ENCODE measurements around the gene RMDN2. TPM values are rescaled to one million over a fixed set of nuclear protein-coding genes. Genes with fewer than 3 reads are reported as not detected.
"Not testable (repeated sequence)": the region's sequence is repeated elsewhere in the genome, so short reads cannot be mapped to it uniquely, and the experiment has no call there.

Gene RMDN2
- total RNA-seq, 2 donors from 2014 or later, result 3.9 to 4.9 TPM

GRCh38 chr2:37926635-37927034 lies 1.5 kb downstream of the RMDN2 start:
- no peak overlapping the region for H3K27ac Mint-ChIP-seq

DNA sequence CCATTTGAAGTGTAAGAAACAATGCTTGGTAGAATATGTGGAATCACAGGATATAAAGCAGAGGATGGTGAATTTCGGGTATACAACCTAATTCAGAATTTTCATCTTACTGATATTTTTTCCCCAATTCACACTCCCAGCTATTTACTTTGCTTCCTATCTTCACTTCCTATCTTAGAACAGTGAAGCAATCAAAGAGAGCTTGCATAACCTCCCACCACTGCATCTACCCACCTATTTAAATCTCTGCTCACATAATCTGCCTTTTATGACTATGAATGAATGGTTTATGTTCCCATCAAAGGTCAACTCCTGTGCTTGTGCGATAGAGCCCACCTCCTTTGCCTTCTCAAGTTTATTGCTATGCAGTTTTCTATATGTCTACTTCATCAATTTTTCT lies 3.3 kb downstream of the RMDN2 start:
- 88% methylated on average over 2 of the region's 2 CpGs; no CpG with 5 or more reads in 1 of the 2 experiments for WGBS, 2 experiments (ENCODE audit: insufficient coverage in 1 of 2, insufficient read length in 1 of 2)
- H3K9ac ChIP-seq (ENCODE audit: extremely low read depth, low read length, poor library complexity, severe bottlenecking), result no peak overlapping the region
- TF ChIP-seq, protein P1, sequence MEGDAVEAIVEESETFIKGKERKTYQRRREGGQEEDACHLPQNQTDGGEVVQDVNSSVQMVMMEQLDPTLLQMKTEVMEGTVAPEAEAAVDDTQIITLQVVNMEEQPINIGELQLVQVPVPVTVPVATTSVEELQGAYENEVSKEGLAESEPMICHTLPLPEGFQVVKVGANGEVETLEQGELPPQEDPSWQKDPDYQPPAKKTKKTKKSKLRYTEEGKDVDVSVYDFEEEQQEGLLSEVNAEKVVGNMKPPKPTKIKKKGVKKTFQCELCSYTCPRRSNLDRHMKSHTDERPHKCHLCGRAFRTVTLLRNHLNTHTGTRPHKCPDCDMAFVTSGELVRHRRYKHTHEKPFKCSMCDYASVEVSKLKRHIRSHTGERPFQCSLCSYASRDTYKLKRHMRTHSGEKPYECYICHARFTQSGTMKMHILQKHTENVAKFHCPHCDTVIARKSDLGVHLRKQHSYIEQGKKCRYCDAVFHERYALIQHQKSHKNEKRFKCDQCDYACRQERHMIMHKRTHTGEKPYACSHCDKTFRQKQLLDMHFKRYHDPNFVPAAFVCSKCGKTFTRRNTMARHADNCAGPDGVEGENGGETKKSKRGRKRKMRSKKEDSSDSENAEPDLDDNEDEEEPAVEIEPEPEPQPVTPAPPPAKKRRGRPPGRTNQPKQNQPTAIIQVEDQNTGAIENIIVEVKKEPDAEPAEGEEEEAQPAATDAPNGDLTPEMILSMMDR (conservative IDR thresholded peaks at IDR 0.05), result no peak
- H3K4me3 ChIP-seq (ENCODE audit: low read length), result no peak overlapping the region
- no peaks in the 10 kb centered on the region for H3K36me3 ChIP-seq (ENCODE audit: control insufficient read depth, insufficient read depth, low read length)
- no peaks in the 10 kb centered on the region for H3K4me1 ChIP-seq (ENCODE audit: control insufficient read depth, insufficient read depth, low read length)
- Mint-ChIP-seq H3K4me3 (no peak overlapping the region), H3K36me3 (ENCODE audit: low read depth) (peaks cover 11% of the 10 kb centered on the region), H3K27me3 (ENCODE audit: insufficient read depth) (peaks cover 7% of the 10 kb centered on the region), H3K27ac (no peak overlapping the region), H3K9me3 (peaks cover 10% of the 10 kb centered on the region), H3K4me1 (peaks cover 2% of the 10 kb centered on the region)
- no peak overlapping the region for H3K27ac ChIP-seq (ENCODE audit: low read depth, low read length)
- H3K9me3 ChIP-seq (ENCODE audit: control insufficient read depth, low read length), result peaks cover 6% of the 10 kb centered on the region
- H3K27me3 ChIP-seq (ENCODE audit: control insufficient read depth, insufficient read depth, low read length, poor library complexity, severe bottlenecking), result no peaks in the 10 kb centered on the region
- DNase-seq, result no peak

More at GRCh38 chr2:37926635-37927034, 1.5 kb downstream of the RMDN2 start:
- Histone ChIP-seq H3K4me3 (ENCODE audit: low read length) (no peak overlapping the region), H3K9ac (ENCODE audit: extremely low read depth, low read length, poor library complexity, severe bottlenecking) (no peak overlapping the region), H3K36me3 (ENCODE audit: control insufficient read depth, insufficient read depth, low read length) (no peaks in the 10 kb centered on the region), H3K4me1 (ENCODE audit: control insufficient read depth, insufficient read depth, low read length) (no peaks in the 10 kb centered on the region), H3K27me3 (ENCODE audit: control insufficient read depth, insufficient read depth, low read length, poor library complexity, severe bottlenecking) (no peaks in the 10 kb centered on the region), H3K27ac (ENCODE audit: low read depth, low read length) (no peak overlapping the region), H3K9me3 (ENCODE audit: control insufficient read depth, low read length) (peaks cover 4% of the 10 kb centered on the region)
- H3K4me1 Mint-ChIP-seq, result peaks cover 2% of the 10 kb centered on the region
- 97 to 100% methylated on average over 5 to 6 of the region's 6 CpGs for WGBS, 2 experiments (ENCODE audit: insufficient coverage in 1 of 2, insufficient read length in 1 of 2)
- TF ChIP-seq, protein P1 (conservative IDR thresholded peaks at IDR 0.05), result no peak
- peaks cover 3% of the 10 kb centered on the region for H3K9me3 Mint-ChIP-seq
- H3K4me3 Mint-ChIP-seq, result no peak overlapping the region
- peaks cover 10% of the 10 kb centered on the region for H3K36me3 Mint-ChIP-seq (ENCODE audit: low read depth)
- H3K27me3 Mint-ChIP-seq (ENCODE audit: insufficient read depth), result peaks cover 19% of the 10 kb centered on the region
- DNase-seq, result no peak

GRCh38 chr2:37930392-37930791 lies 5.3 kb downstream of the RMDN2 start:
- not testable (repeated sequence) for H3K4me1 Mint-ChIP-seq

GRCh38 chr2:37932873-37933272 lies 7.8 kb downstream of the RMDN2 start:
- H3K27ac Mint-ChIP-seq; H3K9ac ChIP-seq (ENCODE audit: extremely low read depth, low read length, poor library complexity, severe bottlenecking); H3K4me1 Mint-ChIP-seq; H3K36me3 ChIP-seq (ENCODE audit: control insufficient read depth, insufficient read depth, low read length); H3K27ac ChIP-seq (ENCODE audit: low read depth, low read length); DNase-seq; H3K4me3 Mint-ChIP-seq; H3K27me3 ChIP-seq (ENCODE audit: control insufficient read depth, insufficient read depth, low read length, poor library complexity, severe bottlenecking); H3K27me3 Mint-ChIP-seq (ENCODE audit: insufficient read depth); H3K4me3 ChIP-seq (ENCODE audit: low read length); H3K4me1 ChIP-seq (ENCODE audit: control insufficient read depth, insufficient read depth, low read length): not testable (repeated sequence)
- H3K36me3 Mint-ChIP-seq (ENCODE audit: low read depth), result peaks cover 26% of the 10 kb centered on the region
- peaks cover 25% of the 10 kb centered on the region for H3K9me3 Mint-ChIP-seq
- WGBS, 2 experiments (ENCODE audit: insufficient coverage in 1 of 2, insufficient read length in 1 of 2), result 91 to 94% methylated on average over 5 to 12 of the region's 28 CpGs
- peaks cover 11% of the 10 kb centered on the region for H3K9me3 ChIP-seq (ENCODE audit: control insufficient read depth, low read length)

More at GRCh38 chr2:37930392-37930791, 5.3 kb downstream of the RMDN2 start:
- H3K27me3 ChIP-seq (ENCODE audit: control insufficient read depth, insufficient read depth, low read length, poor library complexity, severe bottlenecking); DNase-seq; H3K27ac ChIP-seq (ENCODE audit: low read depth, low read length); H3K27me3 Mint-ChIP-seq (ENCODE audit: insufficient read depth); H3K36me3 ChIP-seq (ENCODE audit: control insufficient read depth, insufficient read depth, low read length); H3K4me3 Mint-ChIP-seq; H3K4me3 ChIP-seq (ENCODE audit: low read length); H3K4me1 ChIP-seq (ENCODE audit: control insufficient read depth, insufficient read depth, low read length); H3K9ac ChIP-seq (ENCODE audit: extremely low read depth, low read length, poor library complexity, severe bottlenecking); H3K27ac Mint-ChIP-seq: not testable (repeated sequence)
- peaks cover 24% of the 10 kb centered on the region for H3K9me3 Mint-ChIP-seq
- H3K9me3 ChIP-seq (ENCODE audit: control insufficient read depth, low read length), result peaks cover 11% of the 10 kb centered on the region
- WGBS, 2 experiments (ENCODE audit: insufficient coverage in 1 of 2, insufficient read length in 1 of 2), result 87 to 100% methylated on average over 3 to 5 of the region's 5 CpGs
- H3K36me3 Mint-ChIP-seq (ENCODE audit: low read depth), result peaks cover 24% of the 10 kb centered on the region
